Uterus (tissue), 2 donors: Measurements from ENCODE around the gene CPM.

Experiments used
- POLR2A ChIP-seq, 2 donors: fragments of 450-650 bp; IDR thresholded peaks; one replicate each; pipeline ENCODE4 v1.6.1; 2016; ENCODE audit warnings: antibody characterized with exemption in 2 of 2, mild to moderate bottlenecking in 1 of 2, moderate library complexity in 1 of 2
- TF ChIP-seq, protein P1 (sequence below), 4 experiments: fragments of 200-600 bp in 2 of 4; fragments of 450-650 bp in 2 of 4; sonication (generic) in 2 of 4; IDR thresholded peaks; one replicate each; pipeline ENCODE4 v1.5.1; 2016 to 2019; ENCODE audit warnings: antibody characterized with exemption in 4 of 4, mild to moderate bottlenecking in 2 of 4, moderate library complexity in 1 of 4

GRCh38 chr12:68956466-68956865 lies 23.5 kb upstream of the CPM start:
- TF ChIP-seq, protein P1, sequence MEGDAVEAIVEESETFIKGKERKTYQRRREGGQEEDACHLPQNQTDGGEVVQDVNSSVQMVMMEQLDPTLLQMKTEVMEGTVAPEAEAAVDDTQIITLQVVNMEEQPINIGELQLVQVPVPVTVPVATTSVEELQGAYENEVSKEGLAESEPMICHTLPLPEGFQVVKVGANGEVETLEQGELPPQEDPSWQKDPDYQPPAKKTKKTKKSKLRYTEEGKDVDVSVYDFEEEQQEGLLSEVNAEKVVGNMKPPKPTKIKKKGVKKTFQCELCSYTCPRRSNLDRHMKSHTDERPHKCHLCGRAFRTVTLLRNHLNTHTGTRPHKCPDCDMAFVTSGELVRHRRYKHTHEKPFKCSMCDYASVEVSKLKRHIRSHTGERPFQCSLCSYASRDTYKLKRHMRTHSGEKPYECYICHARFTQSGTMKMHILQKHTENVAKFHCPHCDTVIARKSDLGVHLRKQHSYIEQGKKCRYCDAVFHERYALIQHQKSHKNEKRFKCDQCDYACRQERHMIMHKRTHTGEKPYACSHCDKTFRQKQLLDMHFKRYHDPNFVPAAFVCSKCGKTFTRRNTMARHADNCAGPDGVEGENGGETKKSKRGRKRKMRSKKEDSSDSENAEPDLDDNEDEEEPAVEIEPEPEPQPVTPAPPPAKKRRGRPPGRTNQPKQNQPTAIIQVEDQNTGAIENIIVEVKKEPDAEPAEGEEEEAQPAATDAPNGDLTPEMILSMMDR (IDR thresholded peaks at IDR 0.05) = no peak
- no peak for TF ChIP-seq POLR2A (IDR thresholded peaks at IDR 0.05)
